ENCODE measurements around the gene FRMPD1. TPM values are rescaled to one million over a fixed set of nuclear protein-coding genes. Genes with fewer than 3 reads are reported as not detected.
"Not testable (repeated sequence)": the region's sequence is repeated elsewhere in the genome, so short reads cannot be mapped to it uniquely, and the experiment has no call there.

The FRMPD1 gene, protein sequence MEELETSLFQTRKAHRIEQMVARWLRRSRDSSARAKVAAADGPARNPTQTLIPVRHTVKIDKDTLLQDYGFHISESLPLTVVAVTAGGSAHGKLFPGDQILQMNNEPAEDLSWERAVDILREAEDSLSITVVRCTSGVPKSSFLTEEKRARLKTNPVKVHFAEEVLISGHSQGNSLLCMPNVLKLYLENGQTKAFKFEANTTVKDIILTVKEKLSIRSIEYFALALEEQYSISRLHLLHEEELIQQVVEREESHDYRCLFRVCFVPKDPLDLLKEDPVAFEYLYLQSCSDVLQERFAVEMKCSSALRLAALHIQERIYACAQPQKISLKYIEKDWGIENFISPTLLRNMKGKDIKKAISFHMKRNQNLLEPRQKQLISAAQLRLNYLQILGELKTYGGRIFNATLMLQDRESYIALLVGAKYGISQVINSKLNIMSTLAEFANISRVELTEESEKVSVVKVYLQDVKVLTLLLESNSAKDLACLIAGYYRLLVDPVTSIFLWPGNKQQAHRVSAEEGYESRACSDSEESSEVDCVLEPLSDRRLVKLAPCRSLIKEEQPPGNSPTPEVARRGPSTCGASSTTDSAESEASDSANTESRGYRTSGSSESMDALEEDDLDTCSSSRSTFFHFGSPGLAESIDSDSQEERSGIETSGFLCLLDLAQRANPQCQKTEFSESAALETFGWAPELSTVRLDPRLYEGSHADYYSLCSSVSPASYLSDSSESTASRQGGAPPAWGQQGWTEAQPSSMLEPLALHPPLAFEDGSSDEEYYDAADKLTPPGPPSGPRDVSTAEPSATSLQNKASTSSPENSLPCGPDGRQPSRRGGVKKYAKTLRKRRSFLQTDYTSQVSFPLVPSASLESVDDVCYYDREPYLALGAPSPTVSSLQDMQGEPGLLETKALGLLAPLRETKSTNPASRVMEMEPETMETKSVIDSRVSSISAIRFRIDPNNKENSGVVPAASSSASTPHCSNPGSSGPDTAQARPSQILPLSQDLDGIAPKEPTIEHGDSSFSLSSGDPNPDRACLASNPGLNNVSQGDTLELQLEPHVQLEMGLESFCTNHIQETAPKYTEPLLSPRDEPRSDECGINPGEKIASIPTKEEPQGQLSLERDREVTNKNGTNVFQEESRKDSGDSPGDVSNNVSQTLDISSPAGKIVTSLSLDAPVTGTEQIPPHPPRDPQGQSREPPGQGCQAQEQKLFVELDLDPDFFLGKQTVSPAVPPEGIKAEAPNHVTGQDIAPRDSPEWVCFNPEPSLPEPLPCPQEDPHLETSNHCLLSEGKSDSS (N-terminal part only)
- total RNA-seq (2021) (0.14 to 0.26 TPM (median 0.14 TPM) in 3 replicates), Bru-seq, nascent RNA (percentile 13 among the genes with signal in this experiment)
- long read RNA-seq, experiment 1: 0 reads
- long read RNA-seq, experiment 2: 0 reads
- long read RNA-seq, experiment 3: 0 reads

DNA sequence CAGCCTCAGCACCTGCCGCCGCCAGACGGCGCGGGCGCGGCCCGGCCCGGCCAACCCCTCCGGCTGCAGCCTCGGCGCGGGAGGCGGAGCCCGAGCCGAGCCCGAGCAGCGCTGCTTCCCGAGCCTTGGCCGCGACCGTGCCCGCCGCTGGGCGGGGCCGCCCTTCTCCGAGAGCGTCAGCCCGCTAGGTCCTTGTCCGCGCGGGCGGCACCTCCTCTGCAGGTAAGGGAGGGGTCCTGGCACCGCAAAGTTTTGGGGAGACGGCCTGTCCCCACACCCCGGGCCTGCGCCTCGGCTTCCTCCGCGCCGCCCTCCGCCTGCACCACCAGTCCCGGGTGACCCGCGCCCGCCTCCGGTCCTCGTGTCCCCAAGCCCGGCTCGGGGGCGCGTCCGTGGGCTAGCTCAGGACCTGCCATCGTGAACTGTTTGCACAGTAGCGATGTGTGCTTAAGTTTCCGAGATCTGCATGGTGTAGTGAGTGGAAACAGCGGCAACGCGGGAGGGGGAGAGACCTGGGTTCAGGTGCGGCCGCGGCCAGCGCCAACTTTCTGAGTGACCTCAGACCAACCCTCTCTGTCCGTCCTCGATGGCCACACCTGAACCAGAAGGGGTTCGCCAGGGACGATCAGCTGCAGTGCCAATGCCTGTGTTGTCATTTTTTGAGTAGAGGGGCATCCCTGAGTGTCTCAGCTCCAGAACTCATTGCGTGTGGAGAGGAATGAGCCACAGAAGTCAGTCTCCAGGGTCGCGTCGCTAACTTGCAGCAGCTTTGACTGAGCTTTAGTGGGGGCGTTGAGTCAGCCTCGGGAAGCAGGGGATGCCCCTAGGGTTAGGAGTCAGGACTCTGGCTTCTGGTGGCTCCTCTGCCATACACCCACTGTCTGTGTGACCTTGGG is at the start of gene FRMPD1:
FRMPD1 (plus strand) TSS at position 82 of the 896 bp plus-strand sequence. CDS start 41,688 bp downstream, outside the sequence.
- H3K27ac Mint-ChIP-seq: no peak within 1 kb of the TSS
- ATAC-seq: peak; percentile 96
- H3K36me3 Mint-ChIP-seq: no peaks in the 10 kb centered on the region
- peaks cover 10% of the 10 kb centered on the region for H3K4me1 Mint-ChIP-seq
- peak; percentile 80 for DNase-seq (ENCODE audit: low spot score)
- no peaks in the 10 kb centered on the region for H3K9me3 Mint-ChIP-seq
- POLR2A ChIA-PET: no interaction called here
- TF ChIP-seq, protein P1, sequence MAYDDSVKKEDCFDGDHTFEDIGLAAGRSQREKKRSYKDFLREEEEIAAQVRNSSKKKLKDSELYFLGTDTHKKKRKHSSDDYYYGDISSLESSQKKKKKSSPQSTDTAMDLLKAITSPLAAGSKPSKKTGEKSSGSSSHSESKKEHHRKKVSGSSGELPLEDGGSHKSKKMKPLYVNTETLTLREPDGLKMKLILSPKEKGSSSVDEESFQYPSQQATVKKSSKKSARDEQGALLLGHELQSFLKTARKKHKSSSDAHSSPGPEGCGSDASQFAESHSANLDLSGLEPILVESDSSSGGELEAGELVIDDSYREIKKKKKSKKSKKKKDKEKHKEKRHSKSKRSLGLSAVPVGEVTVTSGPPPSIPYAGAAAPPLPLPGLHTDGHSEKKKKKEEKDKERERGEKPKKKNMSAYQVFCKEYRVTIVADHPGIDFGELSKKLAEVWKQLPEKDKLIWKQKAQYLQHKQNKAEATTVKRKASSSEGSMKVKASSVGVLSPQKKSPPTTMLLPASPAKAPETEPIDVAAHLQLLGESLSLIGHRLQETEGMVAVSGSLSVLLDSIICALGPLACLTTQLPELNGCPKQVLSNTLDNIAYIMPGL (CRISPR knock-in tag; IDR thresholded peaks at IDR 0.05): 0 out of 2 replicates have a peak, but pooled peaks have one; percentile 31
- TF ChIP-seq, protein P2, sequence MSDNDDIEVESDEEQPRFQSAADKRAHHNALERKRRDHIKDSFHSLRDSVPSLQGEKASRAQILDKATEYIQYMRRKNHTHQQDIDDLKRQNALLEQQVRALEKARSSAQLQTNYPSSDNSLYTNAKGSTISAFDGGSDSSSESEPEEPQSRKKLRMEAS (CRISPR knock-in tag; IDR thresholded peaks at IDR 0.05): 0 out of 2 replicates have a peak, but pooled peaks have one; percentile 36
- no peak for TF ChIP-seq NR3C1 (CRISPR knock-in tag; conservative IDR thresholded peaks at IDR 0.05; ENCODE audit: low read depth)
- TF ChIP-seq, protein P3, sequence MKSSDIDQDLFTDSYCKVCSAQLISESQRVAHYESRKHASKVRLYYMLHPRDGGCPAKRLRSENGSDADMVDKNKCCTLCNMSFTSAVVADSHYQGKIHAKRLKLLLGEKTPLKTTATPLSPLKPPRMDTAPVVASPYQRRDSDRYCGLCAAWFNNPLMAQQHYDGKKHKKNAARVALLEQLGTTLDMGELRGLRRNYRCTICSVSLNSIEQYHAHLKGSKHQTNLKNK (CRISPR knock-in tag; IDR thresholded peaks at IDR 0.05): no peak
- TF ChIP-seq, protein P4, sequence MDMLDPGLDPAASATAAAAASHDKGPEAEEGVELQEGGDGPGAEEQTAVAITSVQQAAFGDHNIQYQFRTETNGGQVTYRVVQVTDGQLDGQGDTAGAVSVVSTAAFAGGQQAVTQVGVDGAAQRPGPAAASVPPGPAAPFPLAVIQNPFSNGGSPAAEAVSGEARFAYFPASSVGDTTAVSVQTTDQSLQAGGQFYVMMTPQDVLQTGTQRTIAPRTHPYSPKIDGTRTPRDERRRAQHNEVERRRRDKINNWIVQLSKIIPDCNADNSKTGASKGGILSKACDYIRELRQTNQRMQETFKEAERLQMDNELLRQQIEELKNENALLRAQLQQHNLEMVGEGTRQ (CRISPR knock-in tag; IDR thresholded peaks at IDR 0.05): no peak
- no peak for TF ChIP-seq HMGA2 (CRISPR knock-in tag; IDR thresholded peaks at IDR 0.05)
- TF ChIP-seq NFATC4 (CRISPR knock-in tag; IDR thresholded peaks at IDR 0.05): no peak
- TF ChIP-seq, protein P5, sequence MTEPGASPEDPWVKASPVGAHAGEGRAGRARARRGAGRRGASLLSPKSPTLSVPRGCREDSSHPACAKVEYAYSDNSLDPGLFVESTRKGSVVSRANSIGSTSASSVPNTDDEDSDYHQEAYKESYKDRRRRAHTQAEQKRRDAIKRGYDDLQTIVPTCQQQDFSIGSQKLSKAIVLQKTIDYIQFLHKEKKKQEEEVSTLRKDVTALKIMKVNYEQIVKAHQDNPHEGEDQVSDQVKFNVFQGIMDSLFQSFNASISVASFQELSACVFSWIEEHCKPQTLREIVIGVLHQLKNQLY (CRISPR knock-in tag; IDR thresholded peaks at IDR 0.05): no peak
- TF ChIP-seq, protein P6, sequence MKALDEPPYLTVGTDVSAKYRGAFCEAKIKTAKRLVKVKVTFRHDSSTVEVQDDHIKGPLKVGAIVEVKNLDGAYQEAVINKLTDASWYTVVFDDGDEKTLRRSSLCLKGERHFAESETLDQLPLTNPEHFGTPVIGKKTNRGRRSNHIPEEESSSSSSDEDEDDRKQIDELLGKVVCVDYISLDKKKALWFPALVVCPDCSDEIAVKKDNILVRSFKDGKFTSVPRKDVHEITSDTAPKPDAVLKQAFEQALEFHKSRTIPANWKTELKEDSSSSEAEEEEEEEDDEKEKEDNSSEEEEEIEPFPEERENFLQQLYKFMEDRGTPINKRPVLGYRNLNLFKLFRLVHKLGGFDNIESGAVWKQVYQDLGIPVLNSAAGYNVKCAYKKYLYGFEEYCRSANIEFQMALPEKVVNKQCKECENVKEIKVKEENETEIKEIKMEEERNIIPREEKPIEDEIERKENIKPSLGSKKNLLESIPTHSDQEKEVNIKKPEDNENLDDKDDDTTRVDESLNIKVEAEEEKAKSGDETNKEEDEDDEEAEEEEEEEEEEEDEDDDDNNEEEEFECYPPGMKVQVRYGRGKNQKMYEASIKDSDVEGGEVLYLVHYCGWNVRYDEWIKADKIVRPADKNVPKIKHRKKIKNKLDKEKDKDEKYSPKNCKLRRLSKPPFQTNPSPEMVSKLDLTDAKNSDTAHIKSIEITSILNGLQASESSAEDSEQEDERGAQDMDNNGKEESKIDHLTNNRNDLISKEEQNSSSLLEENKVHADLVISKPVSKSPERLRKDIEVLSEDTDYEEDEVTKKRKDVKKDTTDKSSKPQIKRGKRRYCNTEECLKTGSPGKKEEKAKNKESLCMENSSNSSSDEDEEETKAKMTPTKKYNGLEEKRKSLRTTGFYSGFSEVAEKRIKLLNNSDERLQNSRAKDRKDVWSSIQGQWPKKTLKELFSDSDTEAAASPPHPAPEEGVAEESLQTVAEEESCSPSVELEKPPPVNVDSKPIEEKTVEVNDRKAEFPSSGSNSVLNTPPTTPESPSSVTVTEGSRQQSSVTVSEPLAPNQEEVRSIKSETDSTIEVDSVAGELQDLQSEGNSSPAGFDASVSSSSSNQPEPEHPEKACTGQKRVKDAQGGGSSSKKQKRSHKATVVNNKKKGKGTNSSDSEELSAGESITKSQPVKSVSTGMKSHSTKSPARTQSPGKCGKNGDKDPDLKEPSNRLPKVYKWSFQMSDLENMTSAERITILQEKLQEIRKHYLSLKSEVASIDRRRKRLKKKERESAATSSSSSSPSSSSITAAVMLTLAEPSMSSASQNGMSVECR (CRISPR knock-in tag; IDR thresholded peaks at IDR 0.05; ENCODE audit: borderline replicate concordance): no peak; the same call in 1 of the 2 replicates
- 0 out of 2 replicates have a peak, but pooled peaks have one; percentile 18 for TF ChIP-seq ETV6 (CRISPR knock-in tag; IDR thresholded peaks at IDR 0.05)
- peak within 1 kb of the TSS; percentile 78 for H3K4me3 Mint-ChIP-seq
- CTCF ChIA-PET: interaction anchor here (0.6 to 1.0 kb wide), 2 partner anchors 17 to 186 kb away, joined by 4 to 5 read pairs; partner anchors contain the start of gene ZBTB5
- H3K27me3 Mint-ChIP-seq (ENCODE audit: low read depth): peaks cover 83% of the 10 kb centered on the region

DNA sequence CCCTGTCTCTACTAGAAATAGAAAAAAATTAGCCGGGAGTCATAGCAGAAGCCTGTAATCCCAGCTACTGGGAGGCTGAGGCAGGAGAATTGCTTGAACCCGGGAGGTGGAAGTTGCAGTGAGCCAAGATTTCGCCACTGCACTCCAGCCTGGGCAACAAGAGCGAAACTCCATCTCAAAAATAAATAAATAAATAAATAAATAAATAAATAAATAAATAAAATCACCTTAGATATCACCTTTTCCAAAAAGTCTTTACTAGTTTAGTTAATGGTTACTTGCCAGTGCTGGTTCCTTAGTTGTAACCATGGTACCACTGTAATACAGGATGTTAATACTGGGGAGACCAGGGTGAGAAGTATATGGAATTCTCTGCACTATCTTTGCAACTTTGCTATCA is 48.7 kb upstream of the FRMPD1 start:
- CTCF ChIA-PET: not testable (repeated sequence)

More for the DNA sequence above, 48.7 kb upstream of the FRMPD1 start:
- H3K4me1 Mint-ChIP-seq; H3K9me3 Mint-ChIP-seq; DNase-seq (ENCODE audit: low spot score); H3K4me3 Mint-ChIP-seq; H3K36me3 Mint-ChIP-seq; POLR2A ChIA-PET; ATAC-seq; H3K27me3 Mint-ChIP-seq (ENCODE audit: low read depth); H3K27ac Mint-ChIP-seq: not testable (repeated sequence)
